IMR-90 (cell line): ENCODE results near the gene AP3S1. TPM values are rescaled to one million over a fixed set of nuclear protein-coding genes. Genes with fewer than 3 reads are reported as not detected.
A peak's percentile ranks its signal among the peaks of the same experiment; 100 is the strongest.

ENCODE experiments used
- ATAC-seq: fragments of 200-7000 bp; cut with Tn5 transposase; 2 replicates; pipeline ENCODE4 v1.9.1; 2020; ENCODE audit warnings: low read depth, mild to moderate bottlenecking, moderate library complexity
- BruUV-seq: library from RNA; stranded (reverse); fragments of 400-500 nt; replicated peaks from 2 replicates; lab custom pipeline; 2021; lab: Mats Ljungman, UMichigan
- CTCF ChIA-PET: fragments of 300-600 bp; formaldehyde crosslinking; extraction: SDS; loops from one replicate; lab custom pipeline; 2021; ENCODE audit warnings: antibody characterized with exemption; lab: Yijun Ruan, JAX
- POLR2A ChIA-PET: fragments of 300-600 bp; sonication (Branson Sonifier 250); formaldehyde crosslinking; loops from one replicate; lab custom pipeline; 2022; ENCODE audit warnings: antibody characterized with exemption; ENCODE audit not compliant: unreplicated experiment; lab: Charles Lee
- DNase-seq: peaks from one replicate; pipeline ENCODE4 v3.0.0; 2013
- H2AFZ ChIP-seq: replicated peaks from 2 replicates; pipeline ENCODE3; 2013; ENCODE audit warnings: low read length, mild to moderate bottlenecking; ENCODE audit not compliant: poor library complexity
- H2AK5ac ChIP-seq: 2 replicates; pipeline ENCODE4 v1.6.1; 2013; ENCODE audit warnings: low read depth, low read length, inconsistent platforms
- H2AK9ac ChIP-seq: replicated peaks from 2 replicates; pipeline ENCODE3; 2013; ENCODE audit warnings: mild to moderate bottlenecking, low read depth, low read length, moderate library complexity; ENCODE audit not compliant: poor library complexity
- H2BK120ac ChIP-seq: 2 replicates; pipeline ENCODE4 v1.6.1; 2013; ENCODE audit warnings: low read depth, low read length, inconsistent platforms
- H2BK15ac ChIP-seq: 3 replicates; pipeline ENCODE4 v1.6.1; 2013; ENCODE audit warnings: low read depth, low read length, inconsistent platforms
- H2BK20ac ChIP-seq: 2 replicates; pipeline ENCODE4 v1.6.1; 2013; ENCODE audit warnings: low read depth, mild to moderate bottlenecking, inconsistent platforms, low read length, moderate library complexity
- H2BK5ac ChIP-seq: 2 replicates; pipeline ENCODE4 v1.6.1; 2013; ENCODE audit warnings: mild to moderate bottlenecking, low read depth, low read length, inconsistent platforms; ENCODE audit not compliant: poor library complexity, severe bottlenecking
- H3K14ac ChIP-seq: replicated peaks from 2 replicates; pipeline ENCODE4 v1.6.1; 2013; ENCODE audit warnings: low read depth, low read length, inconsistent platforms
- H3K18ac ChIP-seq: 2 replicates; pipeline ENCODE4 v1.6.1; 2013; ENCODE audit warnings: low read depth, low read length, control low read depth
- H3K23ac ChIP-seq: 2 replicates; pipeline ENCODE4 v1.6.1; 2013; ENCODE audit warnings: low read depth, low read length, inconsistent platforms
- H3K27ac ChIP-seq: 2 replicates; pipeline ENCODE4 v1.5.1; 2013; ENCODE audit warnings: mild to moderate bottlenecking, control low read depth, low read length; ENCODE audit not compliant: insufficient read depth
- H3K27me3 ChIP-seq: 2 replicates; pipeline ENCODE4 v1.6.1; 2013; ENCODE audit warnings: low read length; ENCODE audit not compliant: control insufficient read depth, insufficient read depth
- H3K36me3 ChIP-seq: 2 replicates; pipeline ENCODE4 v1.6.1; 2013; ENCODE audit warnings: low read length, mixed read lengths; ENCODE audit not compliant: control insufficient read depth, insufficient read depth
- H3K4ac ChIP-seq: 2 replicates; pipeline ENCODE4 v1.6.1; 2013; ENCODE audit warnings: low read depth, low read length, inconsistent platforms
- H3K4me1 ChIP-seq: 2 replicates; pipeline ENCODE4 v1.6.1; 2013; ENCODE audit warnings: low read length, mixed read lengths; ENCODE audit not compliant: control insufficient read depth, insufficient read depth
- H3K4me2 ChIP-seq: 2 replicates; pipeline ENCODE4 v1.6.1; 2013; ENCODE audit warnings: low read depth, mild to moderate bottlenecking, control low read depth, low read length, moderate library complexity
- H3K4me3 ChIP-seq: 2 replicates; pipeline ENCODE4 v1.5.1; 2013; ENCODE audit warnings: low read depth, mild to moderate bottlenecking, control low read depth, low read length, moderate library complexity; ENCODE audit not compliant: insufficient read depth
- H3K56ac ChIP-seq: 2 replicates; pipeline ENCODE4 v1.6.1; 2013; ENCODE audit warnings: low read length, inconsistent platforms; ENCODE audit not compliant: insufficient read depth; ENCODE audit errors: extremely low read depth
- H3K79me1 ChIP-seq, 2 experiments: 2 replicates each; pipeline ENCODE4 v1.6.1; 2013; ENCODE audit warnings: low read length in 2 of 2, inconsistent platforms in 1 of 2, low read depth in 1 of 2
- H3K9ac ChIP-seq: 2 replicates; pipeline ENCODE4 v1.6.1; 2013; ENCODE audit warnings: low read depth, low read length, control low read depth
- H3K9me1 ChIP-seq: 2 replicates; pipeline ENCODE4 v1.6.1; 2013; ENCODE audit warnings: low read length, inconsistent platforms; ENCODE audit not compliant: insufficient read depth
- H3K9me3 ChIP-seq: 2 replicates; pipeline ENCODE4 v1.6.1; 2013; ENCODE audit warnings: low read length; ENCODE audit not compliant: control insufficient read depth, insufficient read depth
- H4K20me1 ChIP-seq: 2 replicates; pipeline ENCODE4 v1.6.1; 2013; ENCODE audit warnings: low read length, inconsistent platforms; ENCODE audit not compliant: insufficient read depth
- H4K5ac ChIP-seq: 2 replicates; pipeline ENCODE4 v1.6.1; 2013; ENCODE audit warnings: mild to moderate bottlenecking, low read depth, low read length, control low read depth
- H4K8ac ChIP-seq, 2 experiments: 2 replicates each; pipeline ENCODE4 v1.6.1; 2013; ENCODE audit warnings: low read depth in 2 of 2, low read length in 2 of 2, control low read depth in 1 of 2, inconsistent platforms in 1 of 2
- H4K91ac ChIP-seq: 2 replicates; pipeline ENCODE4 v1.6.1; 2013; ENCODE audit warnings: low read depth, low read length, inconsistent platforms; ENCODE audit not compliant: insufficient read depth
- BHLHE40 ChIP-seq: fragments of 150-350 bp; IDR thresholded peaks from 2 replicates; pipeline ENCODE4 v1.6.1; 2016; ENCODE audit warnings: mild to moderate bottlenecking, low read depth, low read length
- CEBPB ChIP-seq: IDR thresholded peaks from 2 replicates; pipeline ENCODE4 v1.6.1; 2012; ENCODE audit warnings: low read depth, low read length, improper control_type of control experiment
- CHD1 ChIP-seq: IDR thresholded peaks from 2 replicates; pipeline ENCODE4 v1.6.1; 2012; ENCODE audit warnings: low read depth, low read length, improper control_type of control experiment
- CTCF ChIP-seq: conservative IDR thresholded peaks from 2 replicates; pipeline ENCODE4 v1.5.1; 2012; ENCODE audit warnings: mild to moderate bottlenecking, low read depth, low read length, improper control_type of control experiment
- ELK1 ChIP-seq: fragments of 150-350 bp; IDR thresholded peaks from 2 replicates; pipeline ENCODE4 v1.6.1; 2016; ENCODE audit warnings: low read depth, mild to moderate bottlenecking, low read length, moderate library complexity, borderline replicate concordance
- FOS ChIP-seq: fragments of 150-350 bp; IDR thresholded peaks from 2 replicates; pipeline ENCODE4 v1.6.1; 2016; ENCODE audit warnings: low read depth, low read length
- MAFK ChIP-seq: IDR thresholded peaks from 2 replicates; pipeline ENCODE4 v1.6.1; 2012; ENCODE audit warnings: low read depth, low read length, improper control_type of control experiment
- MAZ ChIP-seq: IDR thresholded peaks from 2 replicates; pipeline ENCODE4 v1.6.1; 2012; ENCODE audit warnings: low read depth, mild to moderate bottlenecking, low read length, improper control_type of control experiment, moderate library complexity, borderline replicate concordance
- MXI1 ChIP-seq: IDR thresholded peaks from 2 replicates; pipeline ENCODE4 v1.6.1; 2012; ENCODE audit warnings: low read depth, mild to moderate bottlenecking, low read length, moderate library complexity, borderline replicate concordance
- NFE2L2 ChIP-seq: fragments of 150-350 bp; IDR thresholded peaks from 2 replicates; pipeline ENCODE4 v1.6.1; 2016; ENCODE audit warnings: low read depth, mild to moderate bottlenecking, low read length
- POLR2A ChIP-seq: IDR thresholded peaks from 2 replicates; pipeline ENCODE4 v1.6.1; 2012; ENCODE audit warnings: mild to moderate bottlenecking, low read depth, low read length
- RAD21 ChIP-seq: IDR thresholded peaks from 2 replicates; pipeline ENCODE4 v1.6.1; 2012; ENCODE audit warnings: low read length, improper control_type of control experiment
- RCOR1 ChIP-seq: IDR thresholded peaks from 2 replicates; pipeline ENCODE4 v1.6.1; 2012; ENCODE audit warnings: mild to moderate bottlenecking, low read length, improper control_type of control experiment; ENCODE audit not compliant: insufficient replicate concordance
- RFX5 ChIP-seq: IDR thresholded peaks from 2 replicates; pipeline ENCODE4 v1.8.0; 2012; ENCODE audit warnings: low read depth, mild to moderate bottlenecking, low read length, moderate library complexity
- SMC3 ChIP-seq: fragments of 150-350 bp; IDR thresholded peaks from 2 replicates; pipeline ENCODE4 v1.6.1; 2016; ENCODE audit warnings: low read depth, mild to moderate bottlenecking, antibody characterized with exemption, low read length, moderate library complexity
- USF2 ChIP-seq: fragments of 150-350 bp; IDR thresholded peaks from 2 replicates; pipeline ENCODE4 v1.6.1; 2017; ENCODE audit warnings: mild to moderate bottlenecking, antibody characterized with exemption, low read length, low read depth
- WGBS, 2 experiments: methylation state at CpG; one replicate each; pipeline versions ENCODE4 v1.1.5 to v1.1.7; 2013; ENCODE audit warnings: missing lambda C conversion rate in 2 of 2; ENCODE audit not compliant: insufficient read length in 1 of 2; ENCODE audit errors: extremely low coverage in 2 of 2; 5-methylcytosine and 5-hydroxymethylcytosine counted together
- dilution Hi-C: fragments of 300-500 bp; cut with HindIII; formaldehyde crosslinking; loops from one replicate; pipeline ENCODE4 v1.14.3; 2018; ENCODE audit warnings: low sequenced_read_pairs; ENCODE audit not compliant: unreplicated experiment
- in situ Hi-C: fragments of 300-500 bp; cut with MboI; formaldehyde crosslinking; loops from 3 replicates; pipeline ENCODE4 v1.14.3; 2019; ENCODE audit warnings: low sequenced_read_pairs, inconsistent platforms, mixed read lengths
- intact Hi-C: fragments of 100-400 bp; cut with micrococcal nuclease; formaldehyde crosslinking; loops from 2 replicates; pipeline ENCODE4 v1.10.0; 2022
- polyA plus RNA-seq, 3 experiments: library from polyadenylated mRNA; depleted of rRNA; stranded (reverse); fragments of >200 nt; gene quantifications; 2 replicates each; pipeline ENCODE4 v1.2.3, GENCODE V29; 2012; ENCODE audit warnings: low replicate concordance in 1 of 3
- total RNA-seq: library from RNA; depleted of rRNA; stranded (reverse); fragments of >200 nt; gene quantifications from 2 replicates; pipeline ENCODE4 v1.2.3, GENCODE V29; 2012

AP3S1 gene
- total and polyA plus RNA-seq, 2 of the 4 experiments (the other 2 are of a cell fraction), result 21.9 to 73.1 TPM

GRCh38 chr5:115962239-115962564 lies 120.5 kb downstream of the AP3S1 start, which contains the start of gene LVRN:
TSS of gene LVRN (plus strand) at chr5:115962475. CDS start at chr5:115962618, 143 bp downstream.
- BruUV-seq, result no TSS peak
- Histone ChIP-seq H3K18ac (no peak within 1 kb of the TSS), H2BK5ac (no peak within 1 kb of the TSS), H3K23ac (peak within 1 kb of the TSS; percentile 66), H3K9ac (no peak within 1 kb of the TSS), H2BK20ac (no peak within 1 kb of the TSS), H4K20me1 (no peaks in the 10 kb centered on the region), H2AK9ac (peak within 1 kb of the TSS; percentile 62), H4K91ac (no peak within 1 kb of the TSS), H3K27me3 (peaks cover 28% of the 10 kb centered on the region), H3K56ac (no peak within 1 kb of the TSS), H3K4ac (no peak within 1 kb of the TSS), H2AK5ac (peak within 1 kb of the TSS; percentile 1; the same call in 1 of the 2 replicates), H4K8ac (peak within 1 kb of the TSS in 1 of 2 experiments; percentile 16; a peak in 1 of 4 replicates), H2AFZ (peak within 1 kb of the TSS; percentile 91), H3K9me1 (0 out of 2 replicates have a peak, but pooled peaks cover 3% of the 10 kb centered on the region), H3K4me3 (peak within 1 kb of the TSS; percentile 18), H3K14ac (no peak within 1 kb of the TSS), H2BK15ac (no peak within 1 kb of the TSS; the same call in 2 of the 3 replicates), H3K36me3 (no peaks in the 10 kb centered on the region), H3K4me1 (peaks cover 1% of the 10 kb centered on the region; the same call in 1 of the 2 replicates), H3K27ac (no peak within 1 kb of the TSS), H2BK120ac (peak within 1 kb of the TSS; percentile 32; the same call in 1 of the 2 replicates), H3K9me3 (peaks cover 9% of the 10 kb centered on the region; the same call in 1 of the 2 replicates), H3K4me2 (peak within 1 kb of the TSS; percentile 54; the same call in 1 of the 2 replicates), H4K5ac (no peak within 1 kb of the TSS; the same call in 1 of the 2 replicates), H3K79me1 (no peaks in the 10 kb centered on the region)
- ChIA-PET CTCF (interaction anchor here (0.6 kb wide), 1 partner anchor 77 kb away, joined by 3 read pairs; no protein-coding TSS in a partner anchor), POLR2A (no interaction called here)
- intact Hi-C loops (no loop called here), dilution Hi-C loops (no loop called here), in situ Hi-C loops (no loop called here)
- 31% methylated on average over 3 of the region's 18 CpGs; no CpG with 5 or more reads in 1 of the 2 experiments for WGBS, 2 experiments
- ATAC-seq, result peak; percentile 27
- no peak for DNase-seq
- TF ChIP-seq BHLHE40, result no peak
- TF ChIP-seq RCOR1, result no peak
- no peak for TF ChIP-seq FOS
- TF ChIP-seq CEBPB, result no peak
- no peak for TF ChIP-seq MAFK
- TF ChIP-seq ELK1, result no peak
- no peak for TF ChIP-seq MXI1
- TF ChIP-seq CTCF, result no peak
- TF ChIP-seq SMC3, result no peak
- TF ChIP-seq CHD1, result no peak
- TF ChIP-seq MAZ, result no peak
- no peak for TF ChIP-seq NFE2L2
- TF ChIP-seq RFX5, result no peak
- no peak for TF ChIP-seq RAD21
- no peak for TF ChIP-seq USF2
- no peak for TF ChIP-seq POLR2A
